Right renal pelvis (tissue), 4 donors: ENCODE data around the gene RABGGTA. TPM values are rescaled to one million over a fixed set of nuclear protein-coding genes. Genes with fewer than 3 reads are reported as not detected.
"Not testable (repeated sequence)": the region's sequence is repeated elsewhere in the genome, so short reads cannot be mapped to it uniquely, and the experiment has no call there.

Source experiments
- DNase-seq, 4 donors: peaks; one replicate each; pipeline ENCODE4 v3.0.0-alpha.2; 2013; ENCODE audit warnings: low read depth in 4 of 4, low spot score in 3 of 4, missing footprints in 1 of 4
- polyA plus RNA-seq, 4 donors: library from polyadenylated mRNA; unstranded; fragments of 120-200 nt; gene quantifications; one replicate each; pipeline ENCODE4 v1.2.1, GENCODE V29; 2013; ENCODE audit not compliant: insufficient read length in 4 of 4

RABGGTA gene
- polyA plus RNA-seq, 4 donors = 19.7 to 24.1 (median 20.8) TPM

DNA sequence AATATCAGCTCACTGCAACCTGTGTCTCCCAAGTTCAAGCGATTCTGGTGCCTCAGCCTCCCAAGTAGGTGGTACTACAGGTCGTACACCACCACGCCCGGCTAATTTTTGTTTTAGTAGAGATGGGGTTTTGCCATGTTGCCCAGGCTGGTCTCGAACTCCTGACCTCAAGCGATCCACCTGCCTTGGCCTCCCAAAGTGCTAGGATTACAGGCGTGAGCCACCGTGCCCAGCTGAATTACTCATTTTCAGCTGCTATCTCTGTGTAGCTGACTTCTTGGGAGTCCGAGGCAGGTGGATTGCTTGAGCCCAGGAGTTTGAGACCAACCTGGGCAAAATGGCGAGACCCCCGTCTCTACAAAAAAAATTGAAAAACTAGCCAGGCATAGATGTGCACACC is 26.0 kb downstream of the RABGGTA start:
- DNase-seq = not testable (repeated sequence)

DNA sequence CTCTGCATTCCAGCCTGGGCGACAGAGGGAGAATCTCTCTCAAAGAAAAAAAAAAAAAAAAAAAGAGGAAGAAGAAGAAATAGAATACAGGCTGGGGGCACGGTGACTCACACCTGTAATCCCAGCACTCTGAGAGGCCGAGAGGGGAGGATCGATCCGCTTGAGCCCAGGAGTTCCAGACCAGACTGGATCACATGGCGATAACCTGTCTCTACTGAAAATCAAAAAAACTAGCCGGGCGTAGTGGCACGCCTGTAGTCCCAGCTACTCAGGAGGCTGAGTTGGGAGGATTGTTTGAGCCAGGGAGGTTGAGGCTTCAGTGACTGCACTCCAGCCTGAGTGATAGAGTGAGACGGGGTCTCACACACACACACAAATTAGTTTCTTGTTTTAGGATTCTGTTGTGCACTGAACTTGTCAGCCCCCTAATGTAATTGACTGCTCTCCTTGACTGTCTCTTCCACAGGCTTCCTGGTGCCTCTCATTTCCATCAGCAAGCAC is 28.0 kb downstream of the RABGGTA start:
- DNase-seq = no peak

DNA sequence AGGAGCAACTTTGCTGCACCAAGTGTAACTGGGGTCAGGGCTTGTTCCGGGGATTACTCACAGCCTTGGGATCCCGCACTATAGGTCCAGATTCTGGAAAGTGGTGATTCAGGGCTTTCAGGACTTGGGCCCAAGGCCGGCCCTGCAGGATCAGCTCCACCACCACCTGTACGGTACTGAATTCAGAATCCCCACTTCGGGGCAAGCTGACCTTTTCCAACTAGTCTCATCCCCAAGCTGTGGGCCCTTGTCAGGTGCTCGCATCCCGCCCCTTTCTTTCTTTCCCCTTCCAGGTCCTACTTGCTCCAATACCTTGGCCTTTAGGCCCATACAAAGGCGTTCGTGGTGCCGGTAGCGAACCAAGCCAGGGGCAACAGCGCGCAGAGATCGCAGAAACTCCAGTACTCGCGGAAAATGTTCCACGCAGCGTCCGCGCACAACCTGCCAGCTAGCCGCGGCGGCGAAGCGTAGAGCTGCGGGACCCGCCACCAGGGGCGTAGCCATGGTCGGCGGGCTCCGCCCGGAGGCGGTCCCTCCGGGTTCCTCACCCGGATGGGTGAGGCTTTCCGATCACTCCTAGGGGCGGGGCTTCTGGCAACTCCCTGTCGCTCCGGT is 29.5 kb downstream of the RABGGTA start:
- peak in 3 of 4 donors; percentile 83 to 90 (median 88) for DNase-seq

DNA sequence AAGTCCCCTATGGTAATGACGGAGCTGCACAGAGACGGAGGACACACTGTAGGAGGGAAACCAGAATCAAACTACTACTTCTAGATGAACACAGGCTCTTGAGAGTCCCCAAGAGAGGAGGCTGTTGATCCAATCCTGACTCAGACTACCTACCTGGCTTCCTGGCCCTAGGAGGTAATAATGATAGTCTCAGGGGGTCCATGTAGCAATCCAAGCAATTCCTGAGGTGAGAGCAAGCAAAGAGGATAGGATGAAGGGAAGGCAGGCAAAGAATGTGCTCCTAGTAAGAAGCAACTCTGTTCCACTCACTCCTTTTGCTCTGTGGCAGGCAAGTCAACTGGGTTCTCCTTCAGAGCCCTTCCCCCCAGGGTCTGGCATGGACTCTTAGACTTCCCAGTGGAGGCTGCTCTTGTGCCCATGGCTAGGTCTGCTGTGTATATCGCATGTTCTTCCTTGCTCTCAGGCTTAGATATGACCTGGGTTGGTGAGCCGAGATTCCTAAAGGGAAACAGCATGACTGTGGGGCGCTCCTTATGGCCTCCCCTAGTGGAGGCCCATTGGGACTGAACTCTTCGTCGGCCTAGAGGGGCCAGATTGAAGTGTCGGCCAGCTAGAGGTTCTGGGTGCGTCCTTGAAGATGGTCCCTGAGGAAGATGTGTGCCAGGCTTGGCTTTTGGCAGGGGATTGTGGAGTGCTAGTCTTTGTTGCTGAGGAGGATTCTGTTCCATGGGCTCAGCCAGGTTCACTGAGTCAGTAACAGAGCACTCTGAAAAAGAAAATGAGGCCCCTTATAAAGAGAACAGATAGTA is 31.1 kb downstream of the RABGGTA start:
- DNase-seq = no peak

DNA sequence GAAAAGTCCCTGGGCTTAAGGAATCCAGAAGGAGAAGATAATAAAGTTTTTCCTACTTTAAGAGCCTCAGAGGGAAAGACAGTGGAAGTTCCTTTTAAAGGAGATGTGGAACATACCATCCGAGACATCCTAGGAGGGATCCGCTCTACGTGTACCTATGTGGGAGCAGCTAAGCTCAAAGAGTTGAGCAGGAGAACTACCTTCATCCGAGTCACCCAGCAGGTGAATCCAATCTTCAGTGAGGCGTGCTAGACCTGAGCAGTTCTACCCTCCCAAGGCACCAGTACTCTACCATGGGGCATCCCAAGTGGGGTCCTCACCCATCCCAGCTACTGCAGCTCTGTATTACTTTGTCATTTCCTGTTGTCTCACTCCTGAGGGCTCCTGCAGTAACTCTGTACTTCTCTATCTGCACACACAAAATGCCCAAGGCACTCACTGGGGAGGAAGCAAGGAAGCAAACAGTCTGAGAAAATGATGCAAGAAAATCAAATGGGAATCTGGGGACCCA is 32.8 kb downstream of the RABGGTA start:
- DNase-seq = no peak

DNA sequence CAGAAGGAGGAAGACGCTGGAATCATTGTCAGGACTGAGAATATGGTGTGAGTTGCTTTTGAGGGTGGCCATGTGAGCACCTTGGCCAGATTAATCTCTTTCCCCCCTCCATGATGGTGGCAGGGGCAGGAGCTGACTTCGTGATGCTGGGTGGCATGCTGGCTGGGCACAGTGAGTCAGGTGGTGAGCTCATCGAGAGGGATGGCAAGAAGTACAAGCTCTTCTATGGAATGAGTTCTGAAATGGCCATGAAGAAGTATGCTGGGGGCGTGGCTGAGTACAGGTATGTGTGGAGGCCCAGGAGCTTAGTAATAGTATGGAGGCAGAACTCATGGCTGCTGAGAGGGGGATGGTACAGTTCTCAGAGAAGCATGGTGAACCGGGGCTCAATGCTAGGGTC is 33.3 kb downstream of the RABGGTA start:
- DNase-seq = no peak

DNA sequence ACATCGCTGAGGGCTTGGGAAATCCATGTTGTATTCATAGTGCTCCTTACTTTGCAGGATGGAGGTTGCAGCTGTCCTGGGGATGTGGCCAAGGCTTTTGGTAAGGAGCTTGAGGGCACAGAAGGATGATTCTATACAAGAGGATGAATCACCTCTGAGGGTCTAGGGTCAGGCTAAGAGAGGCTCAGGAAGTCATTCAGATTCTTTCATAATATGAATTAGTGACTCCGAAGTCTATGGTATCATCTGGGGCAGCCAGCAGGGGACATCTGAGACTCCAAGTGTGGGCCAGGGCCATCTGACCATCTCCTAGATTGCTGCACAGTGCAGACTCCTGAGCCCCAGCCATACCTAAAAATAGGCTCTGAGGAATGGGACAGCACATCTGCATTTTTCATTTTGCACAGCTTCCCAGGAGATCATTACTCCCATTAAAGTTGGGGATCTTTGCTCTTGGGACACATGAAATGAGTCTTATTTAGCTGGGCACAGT is 33.9 kb downstream of the RABGGTA start:
- no peak for DNase-seq

DNA sequence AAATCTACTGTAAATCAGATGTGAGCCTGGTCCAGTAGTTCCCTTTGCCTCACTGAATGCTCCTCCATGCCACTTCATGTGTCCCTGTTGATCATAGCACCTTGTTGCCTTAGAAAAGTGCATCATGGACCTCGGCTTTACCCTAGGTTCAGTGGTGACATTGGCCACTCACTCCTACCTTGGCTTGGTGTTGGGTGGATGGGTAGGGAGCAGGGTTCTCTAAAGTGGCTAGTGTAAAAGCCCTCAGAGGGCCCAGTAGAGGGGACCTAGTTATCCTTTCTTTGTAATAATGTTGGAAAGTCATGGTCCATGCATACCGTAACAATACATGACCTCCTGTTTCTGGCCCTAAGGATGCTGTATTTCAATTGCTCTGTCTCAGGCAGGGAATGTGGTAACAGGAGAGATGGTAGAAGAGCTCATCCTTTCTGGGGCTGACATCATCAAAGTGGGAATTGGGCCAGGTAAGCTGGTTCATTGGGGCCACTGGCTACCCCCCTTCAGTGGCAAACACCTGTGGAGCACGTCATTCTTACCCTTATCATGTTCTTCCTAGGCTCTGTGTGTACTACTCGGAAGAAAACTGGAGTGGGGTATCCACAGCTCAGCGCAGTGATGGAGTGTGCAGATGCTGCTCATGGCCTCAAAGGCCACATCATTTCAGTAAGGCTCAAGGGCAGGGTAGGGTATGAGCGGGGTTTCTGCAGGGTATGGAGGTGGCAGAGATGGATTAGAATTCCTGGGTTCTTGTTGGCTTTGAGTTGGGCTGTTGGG is 34.5 kb downstream of the RABGGTA start:
- DNase-seq = no peak

DNA sequence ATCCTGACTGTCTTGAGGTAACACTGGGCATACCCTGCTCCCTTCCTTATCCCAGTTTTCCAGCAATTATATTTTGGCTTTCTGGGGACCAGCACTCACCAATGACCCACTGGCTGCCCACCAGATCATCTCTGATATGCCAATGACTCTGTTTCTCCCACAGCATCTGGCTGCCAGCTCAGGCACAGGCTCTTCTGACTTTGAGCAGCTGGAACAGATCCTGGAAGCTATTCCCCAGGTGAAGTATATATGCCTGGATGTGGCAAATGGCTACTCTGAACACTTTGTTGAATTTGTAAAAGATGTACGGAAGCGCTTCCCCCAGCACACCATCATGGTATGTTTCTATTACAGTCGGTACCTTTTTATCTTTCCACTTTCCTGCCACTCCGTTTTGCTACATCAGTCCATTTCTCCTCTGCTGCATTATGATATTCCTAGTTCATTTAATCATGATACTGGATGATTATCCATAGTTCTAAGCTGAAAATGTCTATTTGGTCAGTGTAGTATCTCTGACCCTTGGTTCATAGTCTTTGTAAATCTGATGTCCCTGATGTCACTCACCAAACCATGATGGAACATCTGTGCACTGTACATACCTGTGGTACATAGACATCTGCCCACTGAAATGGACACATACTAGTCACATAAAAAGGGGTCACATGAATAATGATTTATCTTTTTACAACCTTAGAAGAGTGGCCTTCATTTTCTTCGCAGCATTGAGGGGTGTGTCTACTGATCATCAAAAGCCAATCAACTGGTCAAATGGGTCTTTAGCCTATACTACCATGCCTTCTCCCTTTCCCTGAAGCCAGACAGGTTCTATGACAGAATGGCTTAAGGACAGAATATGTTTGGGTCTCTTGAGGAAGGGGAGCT is 35.4 kb downstream of the RABGGTA start:
- DNase-seq = no peak

DNA sequence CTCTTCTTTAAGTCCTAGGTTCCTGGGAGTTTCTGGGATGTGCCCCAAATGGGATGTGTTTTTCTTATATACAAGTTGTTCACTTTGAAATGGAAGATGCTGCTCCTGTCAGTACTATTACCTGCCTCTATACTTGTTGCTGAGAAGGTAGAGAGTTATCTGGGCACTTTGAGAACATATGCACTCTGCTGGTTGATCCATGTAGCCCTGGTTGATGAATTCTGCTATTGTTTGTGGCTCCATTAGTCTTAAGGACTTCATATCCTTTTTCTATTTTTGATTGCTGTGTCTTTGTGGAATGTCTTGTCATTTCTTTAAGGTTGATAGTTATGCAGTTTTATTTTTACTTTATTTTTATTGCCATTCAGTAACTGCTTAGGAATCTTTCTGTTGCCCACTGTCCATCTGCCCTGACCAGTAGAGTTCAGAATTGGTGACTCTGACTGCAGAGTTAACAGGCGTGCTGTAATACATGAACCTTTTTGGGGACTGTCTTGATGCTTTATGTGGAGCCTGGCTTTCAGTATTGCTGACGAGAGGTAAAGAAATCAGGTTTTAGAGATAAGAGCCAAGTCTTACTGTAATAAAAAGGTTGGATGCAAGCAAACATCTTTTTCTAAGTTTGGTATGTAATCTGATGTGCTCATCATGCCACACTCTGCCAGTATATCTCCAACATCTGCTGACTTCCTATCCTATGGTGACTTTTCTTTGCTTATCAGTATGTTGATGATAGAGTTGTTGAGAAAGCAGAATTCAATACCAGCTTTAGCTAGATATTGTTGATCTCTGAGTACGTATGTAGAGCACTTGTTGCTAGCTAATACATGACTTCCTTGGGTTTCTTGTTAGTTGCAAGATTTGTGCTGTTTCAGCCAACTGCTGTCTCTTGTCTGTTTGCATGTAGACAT is 37.0 kb downstream of the RABGGTA start:
- no peak for DNase-seq

DNA sequence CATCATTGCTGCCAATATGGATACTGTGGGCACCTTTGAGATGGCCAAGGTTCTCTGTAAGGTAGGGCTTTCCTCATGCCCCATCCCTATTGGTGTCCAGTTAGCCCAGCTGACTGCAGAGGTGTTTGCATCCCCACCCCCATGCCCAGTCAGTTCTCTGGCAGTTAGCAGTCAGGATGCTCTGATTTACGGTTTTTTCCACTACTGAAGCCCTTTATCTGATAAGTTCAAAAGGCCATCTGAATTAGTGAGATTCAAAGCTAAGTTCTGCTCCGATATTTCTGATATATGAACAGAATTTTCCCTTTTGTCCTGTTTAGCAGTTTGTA is 37.9 kb downstream of the RABGGTA start:
- DNase-seq = no peak

DNA sequence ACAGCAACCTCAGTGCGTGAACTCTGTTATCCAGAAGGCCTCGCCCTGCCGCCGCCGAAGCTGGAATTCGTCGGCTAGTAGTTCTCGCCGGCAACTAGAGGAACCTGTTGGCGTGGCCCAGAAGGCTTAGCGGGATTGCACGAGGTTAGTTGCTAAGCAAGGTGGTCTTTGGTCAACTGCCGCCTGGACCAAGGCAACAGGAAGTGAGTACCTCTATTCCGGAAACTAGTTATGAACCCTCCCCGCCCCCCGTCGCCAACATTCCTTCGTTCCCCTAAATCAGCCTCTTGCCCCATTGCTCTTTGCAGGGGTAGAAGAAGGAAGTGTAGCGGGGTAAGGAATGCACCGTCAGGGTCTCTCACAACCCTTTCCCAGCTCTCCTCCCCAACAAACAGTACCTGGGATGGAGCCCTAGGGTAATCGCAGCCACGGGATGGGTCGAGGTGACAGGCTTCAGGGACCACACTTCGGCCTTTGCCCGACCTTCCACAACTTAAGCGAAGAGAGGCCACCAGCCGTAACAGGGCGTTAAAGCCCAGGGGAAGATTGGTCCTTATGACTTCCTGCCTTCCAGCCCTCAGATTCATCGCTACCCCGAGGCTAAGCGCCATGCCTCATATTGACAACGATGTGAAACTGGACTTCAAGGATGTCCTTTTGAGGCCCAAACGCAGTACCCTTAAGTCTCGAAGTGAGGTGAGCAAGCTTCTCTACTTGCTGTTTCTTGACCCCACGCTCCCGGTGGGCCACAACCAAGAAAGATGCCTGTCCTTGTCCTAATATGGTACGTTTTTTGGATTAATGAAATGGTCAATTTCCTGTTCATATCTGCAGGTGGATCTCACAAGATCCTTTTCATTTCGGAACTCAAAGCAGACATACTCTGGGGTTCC is 38.5 kb downstream of the RABGGTA start, which contains the start of gene GMPR2:
Gene GMPR2, plus strand, starts transcription at position 285 of the 893 bp plus-strand sequence. Its CDS starts 325 bp downstream, at position 610.
- no peak for DNase-seq

DNA sequence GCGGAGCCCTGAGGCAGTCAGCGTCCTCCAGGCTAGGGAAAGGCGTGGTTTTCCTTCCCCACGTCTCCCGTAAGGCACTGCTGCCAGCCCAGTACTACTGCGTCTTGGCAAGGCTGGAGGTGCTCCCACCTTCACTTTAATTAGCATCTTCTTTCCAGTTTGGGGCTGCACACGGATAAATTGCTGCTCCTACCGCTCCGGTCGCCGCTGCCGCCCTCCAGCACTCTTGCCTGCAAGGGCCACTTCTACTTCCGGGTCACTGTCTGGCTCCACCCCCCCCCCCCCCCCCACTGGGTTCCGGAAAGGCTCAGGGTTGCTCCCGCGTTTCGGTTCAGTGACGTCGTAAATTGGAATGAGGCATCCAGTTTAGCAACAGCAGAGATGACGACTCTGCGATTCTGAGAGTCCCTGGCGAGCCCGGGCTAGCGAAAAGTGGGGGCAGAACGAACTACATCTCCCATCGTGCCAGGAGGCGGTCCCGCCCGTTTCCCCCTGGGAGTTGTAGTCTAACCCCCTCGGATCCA is 39.2 kb downstream of the RABGGTA start, which contains the start of gene NEDD8:
Gene NEDD8, minus strand, starts transcription at position 247 of the 524 bp plus-strand sequence. Its CDS starts 100 bp downstream, at position 147.
- peak; percentile 82 to 89 (median 84) for DNase-seq

DNA sequence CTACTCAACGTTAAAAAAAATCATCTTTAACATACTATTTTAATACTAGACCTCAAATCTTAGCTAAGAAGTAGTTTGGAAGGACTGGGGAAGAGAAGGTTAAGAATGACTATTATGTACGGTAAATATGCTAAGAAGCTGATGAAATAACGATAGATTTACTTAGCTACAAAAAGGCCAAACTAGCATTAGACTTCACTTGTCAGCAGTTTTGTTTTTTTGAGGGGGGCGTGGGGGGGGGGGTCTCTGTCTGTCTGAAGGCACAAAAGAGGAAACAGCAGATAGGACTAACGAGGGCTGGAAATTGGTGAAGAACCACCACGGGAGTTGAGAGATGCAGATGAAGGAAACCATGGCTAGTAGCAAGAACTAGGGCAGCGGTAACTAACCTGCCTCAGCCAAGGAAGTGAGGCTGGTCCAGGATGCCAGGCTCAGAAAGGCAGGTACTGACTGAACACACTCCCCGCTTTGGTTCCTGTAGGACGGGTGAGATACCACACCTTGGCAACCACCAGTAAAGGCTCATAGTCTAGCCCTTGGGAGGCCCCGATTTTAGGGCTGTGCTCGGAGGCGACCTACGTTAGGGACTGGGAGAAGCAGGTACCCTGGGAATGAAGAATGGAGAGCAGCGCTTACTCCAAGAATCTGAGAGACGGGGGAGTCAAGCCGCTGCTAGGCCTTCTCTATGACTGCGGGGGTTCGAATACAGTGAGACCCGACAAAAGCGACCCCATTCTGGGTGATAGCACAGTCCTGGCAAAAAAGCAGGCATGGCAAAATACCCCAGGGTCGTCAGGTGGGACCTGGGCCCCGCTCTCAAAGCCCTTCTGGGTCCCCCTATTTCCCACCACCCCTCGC is 39.9 kb downstream of the RABGGTA start:
- DNase-seq = no peak

DNA sequence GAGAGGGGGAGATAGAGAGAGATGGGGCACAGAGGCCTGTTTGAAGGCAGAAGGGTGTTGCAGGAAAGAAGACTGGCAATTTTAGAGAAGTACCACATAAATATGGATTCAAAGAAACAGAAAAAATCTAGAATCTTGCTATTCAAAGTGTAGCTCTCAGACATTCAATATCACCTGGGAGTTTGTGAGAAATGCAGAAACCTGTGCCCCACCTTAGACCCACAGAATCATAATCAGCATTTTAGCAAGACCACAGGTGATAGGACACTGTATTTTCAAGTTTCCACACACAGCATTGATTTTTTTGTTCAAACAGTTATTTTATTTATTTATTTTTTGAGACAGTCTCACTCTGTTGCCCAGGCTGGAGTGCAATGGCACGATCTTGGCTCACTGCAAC is 42.5 kb downstream of the RABGGTA start:
- DNase-seq = no peak

DNA sequence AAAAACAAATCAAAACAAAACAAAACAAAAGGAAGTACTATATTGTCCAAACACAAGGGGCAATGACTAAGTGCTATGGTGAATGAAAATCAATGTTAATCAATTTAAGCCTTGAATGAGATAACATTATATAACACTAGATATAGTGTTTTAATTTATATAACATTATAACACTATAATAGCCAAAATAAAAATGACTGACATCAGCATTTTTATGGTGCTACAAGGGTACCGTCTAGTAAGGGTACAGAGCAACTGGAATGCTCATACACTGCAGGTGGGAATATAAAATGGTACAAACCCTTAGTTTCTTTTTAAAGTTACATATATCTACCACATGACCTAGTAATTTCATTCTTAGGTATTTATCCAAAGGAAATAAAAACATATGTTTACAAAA is 44.9 kb downstream of the RABGGTA start:
- no peak for DNase-seq
